PFSK-1 (cell line): ENCODE measurements around the gene EFHD1.

Experiments
- FOXP2 ChIP-seq: optimal IDR thresholded peaks from 2 replicates; pipeline ENCODE3; 2011; ENCODE audit warnings: borderline replicate concordance, control low read depth, inconsistent platforms; ENCODE audit not compliant: insufficient read depth; ENCODE audit errors: extremely low read length, extremely low read depth
- POLR2AphosphoS5 ChIP-seq: IDR thresholded peaks from 2 replicates; pipeline ENCODE4 v1.6.1; 2012; ENCODE audit warnings: low read depth, mild to moderate bottlenecking, control low read depth, low read length, moderate library complexity
- REST ChIP-seq, 2 experiments: IDR thresholded peaks; 2 replicates each; pipeline versions ENCODE4 v1.6.1 to v1.8.0; 2011 to 2012; ENCODE audit warnings: low read depth in 2 of 2, low read length in 2 of 2, control low read depth in 1 of 2, inconsistent platforms in 1 of 2, mild to moderate bottlenecking in 1 of 2, moderate library complexity in 1 of 2; ENCODE audit not compliant: insufficient read depth in 1 of 2
- SIN3A ChIP-seq: IDR thresholded peaks from 2 replicates; pipeline ENCODE4 v1.6.1; 2012; ENCODE audit warnings: mild to moderate bottlenecking, low read length, moderate library complexity, borderline replicate concordance; ENCODE audit not compliant: insufficient read depth
- TAF1 ChIP-seq: IDR thresholded peaks from 2 replicates; pipeline ENCODE4 v1.6.1; 2012; ENCODE audit warnings: low read length, control low read depth, borderline replicate concordance; ENCODE audit not compliant: insufficient read depth

Gene EFHD1

GRCh38 chr2:232613538-232614134, 19.8 kb upstream of the EFHD1 start:
- TF ChIP-seq REST (IDR thresholded peaks at IDR 0.05; ENCODE audit: insufficient read depth in 1 of 2, low read depth in 2 of 2, low read length in 2 of 2): no peak
- no peak for TF ChIP-seq POLR2AphosphoS5
- no peak for TF ChIP-seq SIN3A
- no peak for TF ChIP-seq TAF1
- TF ChIP-seq FOXP2: no peak

GRCh38 chr2:232615339-232615738, 18.1 kb upstream of the EFHD1 start:
- TF ChIP-seq POLR2AphosphoS5 (no peak), FOXP2 (no peak), REST (IDR thresholded peaks at IDR 0.05; ENCODE audit: insufficient read depth in 1 of 2, low read depth in 2 of 2, low read length in 2 of 2) (no peak), SIN3A (no peak), TAF1 (no peak)

- no peak for TF ChIP-seq FOXP2
- TF ChIP-seq REST (IDR thresholded peaks at IDR 0.05; ENCODE audit: insufficient read depth in 1 of 2, low read depth in 2 of 2, low read length in 2 of 2): no peak
- TF ChIP-seq TAF1: no peak
- no peak for TF ChIP-seq POLR2AphosphoS5
- TF ChIP-seq SIN3A: no peak
Measured at GRCh38 chr2:232621186-232621585, 12.2 kb upstream of the EFHD1 start.

- TF ChIP-seq POLR2AphosphoS5 (no peak), SIN3A (no peak), REST (IDR thresholded peaks at IDR 0.05; ENCODE audit: insufficient read depth in 1 of 2, low read depth in 2 of 2, low read length in 2 of 2) (no peak), FOXP2 (no peak)
Measured at GRCh38 chr2:232622563-232622962, 10.8 kb upstream of the EFHD1 start.
